ENCODE measurements around the gene MIA2. TPM values are rescaled to one million over a fixed set of nuclear protein-coding genes. Genes with fewer than 3 reads are reported as not detected.

Gene MIA2
- total and polyA plus RNA-seq, 9 of the 15 experiments (the other 6 are each of a cell fraction or from before 2014, with no cell fraction given): 6.0 to 21.8 (median 12.8) TPM

- TF ChIP-seq REST (IDR thresholded peaks at IDR 0.05; ENCODE audit: borderline replicate concordance) (0 out of 2 replicates have a peak, but pooled peaks have one; percentile 3), REST (CRISPR knock-in tag; IDR thresholded peaks at IDR 0.05; ENCODE audit: low read depth) (no peak), RNF219 (CRISPR knock-in tag; IDR thresholded peaks at IDR 0.05) (no peak), ETV1 (tag; conservative IDR thresholded peaks at IDR 0.05; ENCODE audit: low read depth) (peak; percentile 64), POLR2AphosphoS5 (IDR thresholded peaks at IDR 0.05; ENCODE audit: control insufficient read depth, insufficient read depth, low read depth, low read length) (0 out of 2 replicates have a peak, but pooled peaks have one; percentile 5), KLF1 (tag; IDR thresholded peaks at IDR 0.05) (peak; percentile 67; the same call in 1 of the 2 replicates), CREM (IDR thresholded peaks at IDR 0.05; ENCODE audit: low read depth) (peak; percentile 85), CEBPB (tag; IDR thresholded peaks at IDR 0.05) (no peak), TAF15 (IDR thresholded peaks at IDR 0.05; ENCODE audit: low read depth, low read length) (no peak), RAD51 (IDR thresholded peaks at IDR 0.05; ENCODE audit: borderline replicate concordance, low read depth) (peak; percentile 72), HCFC1 (IDR thresholded peaks at IDR 0.05; ENCODE audit: low read depth, low read length) (peak; percentile 2; the same call in 1 of the 2 replicates), TRIM28 (IDR thresholded peaks at IDR 0.05) (no peak), MEIS2 (IDR thresholded peaks at IDR 0.05; ENCODE audit: partially characterized antibody) (no peak), CXXC5 (CRISPR knock-in tag; IDR thresholded peaks at IDR 0.05) (peak; percentile 22; the same call in 1 of the 2 replicates), PPARD (CRISPR knock-in tag; IDR thresholded peaks at IDR 0.05) (no peak), PHF8 (IDR thresholded peaks at IDR 0.05; ENCODE audit: borderline replicate concordance, low read length) (peak; percentile 12; the same call in 1 of the 2 replicates), CHAMP1 (IDR thresholded peaks at IDR 0.05) (no peak; the same call in 1 of the 2 replicates)
These were observed 198.5 kb downstream of the MIA2 start, which contains the start of gene FBXO33 (continued) for GRCh38 chr14:39432179-39432618.
